ENCODE data around the gene PRPF6.

DNA sequence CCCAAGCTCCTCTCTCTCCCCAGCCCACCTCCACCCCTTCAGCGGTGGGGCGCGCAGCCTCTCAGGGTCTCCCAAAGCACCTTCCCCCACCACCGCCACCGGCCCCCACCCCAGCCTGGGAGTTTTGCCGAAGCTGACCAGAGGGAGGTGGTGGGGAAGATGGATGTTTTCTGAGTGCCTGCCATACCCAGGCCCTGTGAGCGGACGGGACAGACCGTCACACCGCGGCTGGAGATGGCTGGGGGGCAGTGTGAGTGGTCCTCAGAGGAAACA lies 60.8 kb downstream of the PRPF6 start:
- TF ChIP-seq, protein P1, sequence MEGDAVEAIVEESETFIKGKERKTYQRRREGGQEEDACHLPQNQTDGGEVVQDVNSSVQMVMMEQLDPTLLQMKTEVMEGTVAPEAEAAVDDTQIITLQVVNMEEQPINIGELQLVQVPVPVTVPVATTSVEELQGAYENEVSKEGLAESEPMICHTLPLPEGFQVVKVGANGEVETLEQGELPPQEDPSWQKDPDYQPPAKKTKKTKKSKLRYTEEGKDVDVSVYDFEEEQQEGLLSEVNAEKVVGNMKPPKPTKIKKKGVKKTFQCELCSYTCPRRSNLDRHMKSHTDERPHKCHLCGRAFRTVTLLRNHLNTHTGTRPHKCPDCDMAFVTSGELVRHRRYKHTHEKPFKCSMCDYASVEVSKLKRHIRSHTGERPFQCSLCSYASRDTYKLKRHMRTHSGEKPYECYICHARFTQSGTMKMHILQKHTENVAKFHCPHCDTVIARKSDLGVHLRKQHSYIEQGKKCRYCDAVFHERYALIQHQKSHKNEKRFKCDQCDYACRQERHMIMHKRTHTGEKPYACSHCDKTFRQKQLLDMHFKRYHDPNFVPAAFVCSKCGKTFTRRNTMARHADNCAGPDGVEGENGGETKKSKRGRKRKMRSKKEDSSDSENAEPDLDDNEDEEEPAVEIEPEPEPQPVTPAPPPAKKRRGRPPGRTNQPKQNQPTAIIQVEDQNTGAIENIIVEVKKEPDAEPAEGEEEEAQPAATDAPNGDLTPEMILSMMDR (IDR thresholded peaks at IDR 0.05 in 4 of 5, conservative IDR thresholded peaks at IDR 0.05 in 1 of 5) = no peak
- TF ChIP-seq POLR2A (IDR thresholded peaks at IDR 0.05) = no peak

Measured in gastrocnemius medialis (tissue), 4 donors.